ENCODE results near the gene HS2ST1. TPM values are rescaled to one million over a fixed set of nuclear protein-coding genes. Genes with fewer than 3 reads are reported as not detected.

The HS2ST1 gene
- total RNA-seq, 4 donors from 2014 or later, result 13.2 to 19.6 (median 16.7) TPM

DNA sequence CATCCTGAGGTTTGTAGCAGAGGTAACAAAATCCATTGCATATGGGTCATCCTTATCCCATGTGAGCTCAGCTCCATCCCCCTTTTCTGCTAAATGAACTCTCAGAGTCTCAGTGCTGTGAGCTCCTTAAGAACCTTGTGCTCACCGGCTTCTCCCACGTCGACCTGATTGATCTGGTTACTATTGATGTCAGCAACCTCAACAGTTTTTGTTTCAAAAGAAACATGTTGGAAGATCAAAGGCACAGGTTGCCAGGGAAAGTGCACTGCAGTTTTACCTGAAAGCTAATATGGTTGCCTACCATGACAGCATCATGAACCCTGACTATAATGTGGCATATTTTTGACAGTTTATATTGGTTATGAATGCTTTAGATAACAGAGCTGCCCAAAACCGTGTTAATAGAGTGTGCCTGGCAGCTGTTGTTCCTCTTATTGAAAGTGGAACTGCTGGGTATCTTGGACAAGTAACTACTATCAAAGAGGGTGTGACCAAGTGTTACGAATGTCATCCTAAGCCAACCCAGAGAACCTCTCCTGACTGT is 131.4 kb downstream of the HS2ST1 start:
- TF ChIP-seq POLR2A (IDR thresholded peaks at IDR 0.05), result no peak
- TF ChIP-seq, protein P1, sequence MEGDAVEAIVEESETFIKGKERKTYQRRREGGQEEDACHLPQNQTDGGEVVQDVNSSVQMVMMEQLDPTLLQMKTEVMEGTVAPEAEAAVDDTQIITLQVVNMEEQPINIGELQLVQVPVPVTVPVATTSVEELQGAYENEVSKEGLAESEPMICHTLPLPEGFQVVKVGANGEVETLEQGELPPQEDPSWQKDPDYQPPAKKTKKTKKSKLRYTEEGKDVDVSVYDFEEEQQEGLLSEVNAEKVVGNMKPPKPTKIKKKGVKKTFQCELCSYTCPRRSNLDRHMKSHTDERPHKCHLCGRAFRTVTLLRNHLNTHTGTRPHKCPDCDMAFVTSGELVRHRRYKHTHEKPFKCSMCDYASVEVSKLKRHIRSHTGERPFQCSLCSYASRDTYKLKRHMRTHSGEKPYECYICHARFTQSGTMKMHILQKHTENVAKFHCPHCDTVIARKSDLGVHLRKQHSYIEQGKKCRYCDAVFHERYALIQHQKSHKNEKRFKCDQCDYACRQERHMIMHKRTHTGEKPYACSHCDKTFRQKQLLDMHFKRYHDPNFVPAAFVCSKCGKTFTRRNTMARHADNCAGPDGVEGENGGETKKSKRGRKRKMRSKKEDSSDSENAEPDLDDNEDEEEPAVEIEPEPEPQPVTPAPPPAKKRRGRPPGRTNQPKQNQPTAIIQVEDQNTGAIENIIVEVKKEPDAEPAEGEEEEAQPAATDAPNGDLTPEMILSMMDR (IDR thresholded peaks at IDR 0.05), result no peak
- Histone ChIP-seq H3K27me3 (no peaks in the 10 kb centered on the region), H3K9me3 (no peaks in the 10 kb centered on the region), H3K36me3 (no peaks in the 10 kb centered on the region), H3K27ac (no peak overlapping the region), H3K4me1 (no peaks in the 10 kb centered on the region), H3K4me3 (replicated peaks in 1 of 3) (no peak overlapping the region)
- no peak for DNase-seq
- WGBS, 2 donors, result 65 to 72% methylated on average over 5 of the region's 5 CpGs
- intact Hi-C loops (cut with DNase I), result no loop called here

DNA sequence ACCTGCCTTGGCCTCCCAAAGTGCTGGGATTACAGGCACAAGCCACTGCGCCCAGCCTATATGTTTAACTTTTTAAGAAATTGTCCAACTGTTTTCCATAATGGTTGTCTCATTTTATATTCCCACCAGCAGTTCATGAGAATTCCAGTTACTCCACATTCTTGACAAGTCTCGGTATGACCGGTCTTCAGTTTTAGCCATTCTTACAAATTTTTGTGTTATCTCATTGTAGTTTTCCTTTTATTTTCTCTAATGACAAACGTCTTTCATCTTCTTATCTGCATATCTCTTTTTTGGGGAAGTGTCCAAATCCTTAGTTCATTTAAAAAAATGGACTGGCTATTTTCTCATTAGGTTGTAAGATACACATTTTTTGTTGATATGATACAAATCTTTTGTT is 132.5 kb downstream of the HS2ST1 start:
- Histone ChIP-seq H3K36me3 (no peaks in the 10 kb centered on the region), H3K4me3 (replicated peaks in 1 of 3) (no peak overlapping the region), H3K27ac (no peak overlapping the region), H3K27me3 (no peaks in the 10 kb centered on the region), H3K4me1 (no peaks in the 10 kb centered on the region), H3K9me3 (no peaks in the 10 kb centered on the region)
- intact Hi-C loops (cut with DNase I), result no loop called here
- WGBS, 2 donors, result 65 to 78% methylated on average over 4 of the region's 4 CpGs
- no peak for TF ChIP-seq POLR2A (IDR thresholded peaks at IDR 0.05)
- TF ChIP-seq, protein P1 (IDR thresholded peaks at IDR 0.05), result no peak
- no peak for DNase-seq

DNA sequence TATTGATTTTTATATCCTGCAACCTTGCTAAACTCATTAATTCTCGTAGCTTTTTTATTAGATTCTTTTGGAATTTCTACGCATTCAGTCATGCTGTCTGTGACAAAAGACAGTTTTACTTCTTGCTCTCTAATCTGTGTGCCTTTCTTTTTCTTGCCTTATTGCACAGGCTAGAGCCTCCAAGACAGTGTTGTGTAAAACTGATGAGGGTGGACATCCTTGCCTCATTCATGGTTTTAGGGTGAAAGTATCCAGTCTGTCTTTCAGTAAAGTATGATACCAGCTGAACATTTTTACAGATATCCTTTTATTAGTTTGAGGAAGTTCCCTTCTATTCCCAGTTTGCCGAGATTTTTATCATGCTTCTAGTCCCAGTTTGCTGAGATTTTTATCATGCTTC is 133.8 kb downstream of the HS2ST1 start:
- Histone ChIP-seq H3K4me3 (replicated peaks in 1 of 3) (no peak overlapping the region), H3K9me3 (no peaks in the 10 kb centered on the region), H3K27ac (no peak overlapping the region), H3K36me3 (no peaks in the 10 kb centered on the region), H3K4me1 (no peaks in the 10 kb centered on the region), H3K27me3 (no peaks in the 10 kb centered on the region)
- intact Hi-C loops (cut with DNase I), result no loop called here
- DNase-seq, result no peak
- no peak for TF ChIP-seq POLR2A (IDR thresholded peaks at IDR 0.05)
- TF ChIP-seq, protein P1 (IDR thresholded peaks at IDR 0.05), result no peak
- 96 to 98% methylated on average over 3 of the region's 3 CpGs for WGBS, 2 donors

GRCh38 chr1:87051965-87052364 is 137.5 kb downstream of the HS2ST1 start:
- Histone ChIP-seq H3K36me3 (no peaks in the 10 kb centered on the region), H3K27me3 (no peaks in the 10 kb centered on the region), H3K4me3 (replicated peaks in 1 of 3) (no peak overlapping the region), H3K4me1 (peaks cover 0 to 3% of the 10 kb centered on the region in 2 donors), H3K9me3 (no peaks in the 10 kb centered on the region), H3K27ac (no peak overlapping the region)
- TF ChIP-seq POLR2A (IDR thresholded peaks at IDR 0.05), result no peak
- TF ChIP-seq, protein P1 (IDR thresholded peaks at IDR 0.05), result no peak
- no peak for DNase-seq
- intact Hi-C loops (cut with DNase I), result no loop called here
- WGBS, 2 donors, result 72 to 93% methylated on average over 5 of the region's 5 CpGs

- TF ChIP-seq POLR2A (IDR thresholded peaks at IDR 0.05), result no peak
- TF ChIP-seq, protein P1 (IDR thresholded peaks at IDR 0.05), result no peak
- no peaks in the 10 kb centered on the region for H3K36me3 ChIP-seq
- no peak overlapping the region for H3K27ac ChIP-seq
- H3K4me1 ChIP-seq, result peaks cover 0 to 3% of the 10 kb centered on the region in 2 donors
- 96 to 98% methylated on average over 3 of the region's 3 CpGs for WGBS, 2 donors
- DNase-seq, result no peak
- intact Hi-C loops (cut with DNase I), result no loop called here
- no peaks in the 10 kb centered on the region for H3K9me3 ChIP-seq
- no peaks in the 10 kb centered on the region for H3K27me3 ChIP-seq
- no peak overlapping the region for H3K4me3 ChIP-seq (replicated peaks in 1 of 3)
Measured at GRCh38 chr1:87052400-87052799, 138.0 kb downstream of the HS2ST1 start.

All from thyroid gland (tissue), 4 donors.